HepG2 (cell line): ENCODE measurements around the gene FAM24A. TPM values are rescaled to one million over a fixed set of nuclear protein-coding genes. Genes with fewer than 3 reads are reported as not detected.

ENCODE experiments used
- ATAC-seq: fragments of 200-7000 bp; cut with Tn5 transposase; 3 replicates; pipeline ENCODE4 v1.9.1; 2020; ENCODE audit warnings: mild to moderate bottlenecking, moderate library complexity
- Bru-seq: library from RNA; stranded (reverse); fragments of 400-500 nt; gene quantifications from one replicate; lab custom pipeline; 2021; lab: Mats Ljungman, UMichigan
- BruChase-seq, 2 experiments: library from RNA; stranded (reverse); fragments of 400-500 nt; gene quantifications; one replicate each; lab custom pipeline; 2021; lab: Mats Ljungman, UMichigan
- BruUV-seq: library from RNA; stranded (reverse); fragments of 400-500 nt; replicated peaks from 2 replicates; lab custom pipeline; 2021; lab: Mats Ljungman, UMichigan
- CTCF ChIA-PET: fragments of 300-600 bp; formaldehyde crosslinking; extraction: SDS; loops from one replicate; lab custom pipeline; 2021; ENCODE audit warnings: low total read pairs, inconsistent platforms, low intra/inter-chr PET ratio; lab: Yijun Ruan, JAX
- POLR2A ChIA-PET: fragments of 350-600 bp; sonication (Branson Sonifier 250); formaldehyde crosslinking; loops from one replicate; lab custom pipeline; 2020; ENCODE audit warnings: antibody characterized with exemption, inconsistent platforms; lab: Yijun Ruan, JAX
- DNase-seq: peaks from one replicate; pipeline ENCODE4 v3.0.0-alpha.2; 2015; ENCODE audit warnings: low spot score
- FAIRE-seq: peaks from 3 replicates; lab custom pipeline; 2011; peaks lifted over from hg19 to GRCh38; lab: Jason Lieb, UNC
- H2AFZ ChIP-seq: one replicate; pipeline ENCODE4 v1.6.1; 2011; ENCODE audit warnings: low read length, inconsistent platforms
- H3K27ac ChIP-seq: fragments of 300-600 bp; 3 replicates; pipeline ENCODE4 v1.8.0; 2011; ENCODE audit warnings: mixed run types, mild to moderate bottlenecking, mixed read lengths, low read length, inconsistent platforms; ENCODE audit not compliant: insufficient read depth; ENCODE audit errors: extremely low read length
- H3K27me3 ChIP-seq, 2 experiments: fragments of 200-600 bp in 1 of 2; 2 replicates in 1 of 2; 3 replicates in 1 of 2; pipeline versions ENCODE4 v1.6.0 to v1.8.0; 2011; ENCODE audit warnings: low read length in 2 of 2, mild to moderate bottlenecking in 2 of 2, moderate library complexity in 2 of 2, inconsistent platforms in 1 of 2; ENCODE audit not compliant: insufficient read depth in 2 of 2, control insufficient read depth in 1 of 2
- H3K36me3 ChIP-seq, 2 experiments: fragments of 200-600 bp in 1 of 2; replicated peaks in 1 of 2; 2 replicates in 1 of 2; 3 replicates in 1 of 2; pipeline versions ENCODE4 v1.5.1 to v1.8.0; 2011; ENCODE audit warnings: low read length in 2 of 2, inconsistent platforms in 1 of 2; ENCODE audit not compliant: insufficient read depth in 2 of 2, control insufficient read depth in 1 of 2
- H3K4me1 ChIP-seq: 2 replicates; pipeline ENCODE4 v1.5.1; 2012; ENCODE audit warnings: low read length, inconsistent platforms; ENCODE audit not compliant: insufficient read depth
- H3K4me2 ChIP-seq: 2 replicates; pipeline ENCODE4 v1.6.0; 2011; ENCODE audit warnings: low read depth, low read length, inconsistent platforms
- H3K4me3 ChIP-seq, 3 experiments: fragments of 200-600 bp in 1 of 3; sonication (generic), shearing (Covaris generic) in 1 of 3; replicated peaks in 1 of 3; 2 replicates each; pipeline ENCODE4 v1.5.1; 2011 to 2016; ENCODE audit warnings: low read length in 3 of 3, inconsistent platforms in 2 of 3, low read depth in 2 of 3, mild to moderate bottlenecking in 2 of 3, control low read depth in 1 of 3, mixed read lengths in 1 of 3; ENCODE audit not compliant: insufficient read depth in 1 of 3
- H3K79me2 ChIP-seq: one replicate; pipeline ENCODE4 v1.6.1; 2011; ENCODE audit warnings: low read length, inconsistent platforms; ENCODE audit not compliant: insufficient read depth
- H3K9ac ChIP-seq: 2 replicates; pipeline ENCODE4 v1.6.0; 2011; ENCODE audit warnings: mild to moderate bottlenecking, low read depth, low read length, inconsistent platforms; ENCODE audit not compliant: insufficient read depth
- H3K9me3 ChIP-seq: 2 replicates; pipeline ENCODE4 v1.5.1; 2012; ENCODE audit warnings: mild to moderate bottlenecking, low read length
- H4K20me1 ChIP-seq: 2 replicates; pipeline ENCODE4 v1.6.0; 2011; ENCODE audit warnings: inconsistent platforms, mild to moderate bottlenecking, low read length, moderate library complexity; ENCODE audit not compliant: insufficient read depth
- GPN1 ChIP-seq: sonication (generic); formaldehyde crosslinking; IDR thresholded peaks from 2 replicates; pipeline ENCODE4 v1.5.1; 2020; ENCODE audit warnings: missing genetic modification reagents, borderline replicate concordance
- KAT7 ChIP-seq: IDR thresholded peaks from 2 replicates; pipeline ENCODE4 v1.6.1; 2018; ENCODE audit warnings: borderline replicate concordance, missing compliant biosample characterization
- KLF16 ChIP-seq, 2 experiments: sonication (generic) in 1 of 2; formaldehyde crosslinking in 1 of 2; IDR thresholded peaks; 2 replicates each; pipeline versions ENCODE4 v1.6.1 to v1.8.0; 2016 to 2023; ENCODE audit warnings: missing genetic modification reagents in 2 of 2, missing compliant biosample characterization in 1 of 2
- POGZ ChIP-seq: sonication (generic); formaldehyde crosslinking; IDR thresholded peaks from 2 replicates; pipeline ENCODE4 v1.4.0; 2020; ENCODE audit warnings: mild to moderate bottlenecking, missing genetic modification reagents
- SOX13 ChIP-seq, 3 experiments: fragments of 450-650 bp in 1 of 3; sonication (generic) in 1 of 3; formaldehyde crosslinking in 1 of 3; IDR thresholded peaks in 2 of 3; conservative IDR thresholded peaks in 1 of 3; 2 replicates each; pipeline versions ENCODE4 v1.5.0 to v1.6.1; 2016 to 2020; ENCODE audit warnings: antibody characterized with exemption in 1 of 3, mild to moderate bottlenecking in 1 of 3, missing compliant biosample characterization in 1 of 3, missing genetic modification reagents in 1 of 3, moderate library complexity in 1 of 3
- SRSF1 ChIP-seq: fragments of 200-400 bp; formaldehyde crosslinking; optimal IDR thresholded peaks from 2 replicates; pipeline ENCODE3; 2017; ENCODE audit warnings: mild to moderate bottlenecking, low read depth, low read length, moderate library complexity
- XRCC5 ChIP-seq: fragments of 200-400 bp; formaldehyde crosslinking; optimal IDR thresholded peaks from 2 replicates; pipeline ENCODE3; 2017; ENCODE audit warnings: mild to moderate bottlenecking, low read length
- ZNF224 ChIP-seq: sonication (generic); formaldehyde crosslinking; IDR thresholded peaks from 2 replicates; pipeline ENCODE4 v1.5.0; 2020; ENCODE audit warnings: mild to moderate bottlenecking, missing genetic modification reagents
- ZNF34 ChIP-seq: sonication (generic); formaldehyde crosslinking; IDR thresholded peaks from 2 replicates; pipeline ENCODE4 v1.4.0; 2020; ENCODE audit warnings: mild to moderate bottlenecking, missing genetic modification reagents, borderline replicate concordance
- ZNF460 ChIP-seq: sonication (generic); formaldehyde crosslinking; IDR thresholded peaks from 2 replicates; pipeline ENCODE4 v1.5.1; 2020; ENCODE audit warnings: missing genetic modification reagents, mild to moderate bottlenecking, borderline replicate concordance
- WGBS: methylation state at CpG from one replicate; pipeline ENCODE4 v1.1.6; 2017; ENCODE audit warnings: low lambda C conversion rate; 5-methylcytosine and 5-hydroxymethylcytosine counted together
- in situ Hi-C: cut with HindIII; loops from 2 replicates; pipeline ENCODE4 v1.10.0; 2017; ENCODE audit warnings: low pct_unique_long_range_greater_than_20kb; ENCODE audit not compliant: extremely low pct_ligation_motif_present
- intact Hi-C: fragments of 100-400 bp; cut with micrococcal nuclease; formaldehyde crosslinking; loops from one replicate; pipeline ENCODE4 v1.10.0; 2022; ENCODE audit not compliant: unreplicated experiment
- long read RNA-seq, 2 experiments: library from RNA in 1 of 2; library from polyadenylated mRNA in 1 of 2; stranded (forward) in 1 of 2; unstranded in 1 of 2; transcript quantifications; one replicate each; pipeline ENCODE4 v2.0.0, GENCODE V29; 2019 to 2022
- polyA minus RNA-seq, 3 experiments: library from RNA; depleted of rRNA, polyadenylated mRNA; stranded (reverse); fragments of >200 nt; gene quantifications; 2 replicates each; pipeline ENCODE4 v1.2.3, GENCODE V29; 2011; ENCODE audit warnings: low replicate concordance in 1 of 3
- polyA plus RNA-seq, 8 experiments: library from polyadenylated mRNA; depleted of rRNA in 3 of 8; stranded (reverse) in 7 of 8; unstranded in 1 of 8; fragments of >200 nt; fragmentation: Illumina TruSeq in 4 of 8; extraction: Trizol in 4 of 8; gene quantifications; 2 replicates each; pipeline versions ENCODE4 v1.2.1 to v1.2.3, GENCODE V29; 2011 to 2016; ENCODE audit warnings: low read depth in 4 of 8, missing spikeins in 1 of 8, mixed read lengths in 1 of 8; ENCODE audit not compliant: insufficient read depth in 1 of 8
- total RNA-seq, 5 experiments: library from RNA; depleted of rRNA; stranded (reverse); fragments of >200 nt; fragmentation: Illumina TruSeq; extraction: Trizol; gene quantifications; 2 replicates each; pipeline ENCODE4 v1.2.3, GENCODE V29; 2016; ENCODE audit warnings: low read depth in 1 of 5
- TF ChIP-seq, protein P1 (sequence below): sonication (generic); formaldehyde crosslinking; IDR thresholded peaks from 2 replicates; pipeline ENCODE4 v1.4.0; 2020; ENCODE audit warnings: missing genetic modification reagents, mild to moderate bottlenecking, borderline replicate concordance
- TF ChIP-seq, protein P2 (sequence below): IDR thresholded peaks from 2 replicates; pipeline ENCODE4 v1.6.1; 2016; ENCODE audit warnings: low read depth, control low read depth

Gene FAM24A, protein sequence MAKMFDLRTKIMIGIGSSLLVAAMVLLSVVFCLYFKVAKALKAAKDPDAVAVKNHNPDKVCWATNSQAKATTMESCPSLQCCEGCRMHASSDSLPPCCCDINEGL
- total RNA-seq (2016; rRNA removed; fragmentation: Illumina TruSeq; extraction: Trizol) (not detected in 2 replicates), polyA plus RNA-seq (2011; rRNA removed) (not detected in 2 replicates), polyA minus RNA-seq (2011; rRNA and poly(A)+ RNA removed; ENCODE audit: low replicate concordance) (not detected in 2 replicates), Bru-seq, nascent RNA (not detected), BruChase-seq, experiment 1, labeled RNA remaining after a 6-hour chase (not detected), BruChase-seq, experiment 2, labeled RNA remaining after a 2-hour chase (not detected)
- not detected in 2 replicates for total RNA-seq (2016; cell fraction: cytosol; rRNA removed; fragmentation: Illumina TruSeq; extraction: Trizol; ENCODE audit: low read depth)
- not detected in 2 replicates for total RNA-seq (2016; cell fraction: insoluble cytoplasmic fraction; rRNA removed; fragmentation: Illumina TruSeq; extraction: Trizol)
- not detected in 2 replicates for total RNA-seq (2016; cell fraction: membrane; rRNA removed; fragmentation: Illumina TruSeq; extraction: Trizol)
- not detected in 2 replicates for total RNA-seq (2016; cell fraction: nucleus; rRNA removed; fragmentation: Illumina TruSeq; extraction: Trizol)
- polyA plus RNA-seq (2011; cell fraction: cytosol; rRNA removed): not detected in 2 replicates
- polyA plus RNA-seq (2011; cell fraction: nucleus; rRNA removed): not detected in 2 replicates
- polyA plus RNA-seq (2012): not detected in 2 replicates
- polyA plus RNA-seq (2016; cell fraction: cytosol; fragmentation: Illumina TruSeq; extraction: Trizol; ENCODE audit: low read depth): not detected in 2 replicates
- not detected in 2 replicates for polyA plus RNA-seq (2016; cell fraction: insoluble cytoplasmic fraction; fragmentation: Illumina TruSeq; extraction: Trizol; ENCODE audit: low read depth)
- not detected in 2 replicates for polyA plus RNA-seq (2016; cell fraction: membrane; fragmentation: Illumina TruSeq; extraction: Trizol; ENCODE audit: low read depth)
- polyA plus RNA-seq (2016; cell fraction: nucleus; fragmentation: Illumina TruSeq; extraction: Trizol; ENCODE audit: insufficient read depth, low read depth): not detected in 2 replicates
- polyA minus RNA-seq (2011; cell fraction: cytosol; rRNA and poly(A)+ RNA removed): not detected in 2 replicates
- polyA minus RNA-seq (2011; cell fraction: nucleus; rRNA and poly(A)+ RNA removed): not detected in 2 replicates
- long read RNA-seq, experiment 1: 0 reads
- long read RNA-seq, experiment 2: 0 reads

DNA sequence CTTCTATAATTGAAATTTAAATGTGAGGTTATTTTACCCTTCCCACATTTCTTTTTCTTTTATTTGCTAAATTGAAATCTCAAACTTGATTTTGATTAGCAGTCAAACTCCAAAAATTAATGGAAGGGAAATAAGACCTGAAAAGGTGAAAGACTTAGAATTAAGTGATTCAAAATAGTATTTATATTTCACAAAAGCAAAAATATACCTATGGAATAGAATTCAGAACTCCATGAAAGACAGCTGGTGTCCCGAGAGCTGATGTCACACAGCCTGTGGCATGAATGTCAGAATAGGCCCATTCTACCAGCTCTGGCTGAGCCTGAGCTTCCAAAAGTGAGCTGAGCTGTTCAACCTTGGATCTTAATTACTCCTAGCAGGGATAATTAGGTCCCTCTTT is at the start of gene FAM24A:
TSS of gene FAM24A (plus strand) at position 301 of the 400 bp plus-strand sequence. CDS start 1,025 bp downstream, outside the sequence.
- Histone ChIP-seq H3K9me3 (no peaks in the 10 kb centered on the region), H3K27me3 (0 out of 5 replicates have a peak, but pooled peaks cover 0 to 3% of the 10 kb centered on the region in 2 experiments), H3K79me2 (no peaks in the 10 kb centered on the region), H3K27ac (no peak within 1 kb of the TSS), H3K9ac (no peak within 1 kb of the TSS), H3K4me1 (no peaks in the 10 kb centered on the region), H4K20me1 (no peaks in the 10 kb centered on the region; the same call in 1 of the 2 replicates)
- in situ Hi-C loops: no loop called here
- BruUV-seq: no TSS peak
- no peak for ATAC-seq
- TF ChIP-seq KLF16 (CRISPR knock-in tag; IDR thresholded peaks at IDR 0.05): no peak
- TF ChIP-seq POGZ (CRISPR knock-in tag): no peak
- no peak for TF ChIP-seq GPN1
- TF ChIP-seq KAT7 (CRISPR knock-in tag): no peak
- no peak for TF ChIP-seq SRSF1
- TF ChIP-seq, protein P1, sequence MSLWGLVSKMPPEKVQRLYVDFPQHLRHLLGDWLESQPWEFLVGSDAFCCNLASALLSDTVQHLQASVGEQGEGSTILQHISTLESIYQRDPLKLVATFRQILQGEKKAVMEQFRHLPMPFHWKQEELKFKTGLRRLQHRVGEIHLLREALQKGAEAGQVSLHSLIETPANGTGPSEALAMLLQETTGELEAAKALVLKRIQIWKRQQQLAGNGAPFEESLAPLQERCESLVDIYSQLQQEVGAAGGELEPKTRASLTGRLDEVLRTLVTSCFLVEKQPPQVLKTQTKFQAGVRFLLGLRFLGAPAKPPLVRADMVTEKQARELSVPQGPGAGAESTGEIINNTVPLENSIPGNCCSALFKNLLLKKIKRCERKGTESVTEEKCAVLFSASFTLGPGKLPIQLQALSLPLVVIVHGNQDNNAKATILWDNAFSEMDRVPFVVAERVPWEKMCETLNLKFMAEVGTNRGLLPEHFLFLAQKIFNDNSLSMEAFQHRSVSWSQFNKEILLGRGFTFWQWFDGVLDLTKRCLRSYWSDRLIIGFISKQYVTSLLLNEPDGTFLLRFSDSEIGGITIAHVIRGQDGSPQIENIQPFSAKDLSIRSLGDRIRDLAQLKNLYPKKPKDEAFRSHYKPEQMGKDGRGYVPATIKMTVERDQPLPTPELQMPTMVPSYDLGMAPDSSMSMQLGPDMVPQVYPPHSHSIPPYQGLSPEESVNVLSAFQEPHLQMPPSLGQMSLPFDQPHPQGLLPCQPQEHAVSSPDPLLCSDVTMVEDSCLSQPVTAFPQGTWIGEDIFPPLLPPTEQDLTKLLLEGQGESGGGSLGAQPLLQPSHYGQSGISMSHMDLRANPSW: no peak
- TF ChIP-seq ZNF224 (CRISPR knock-in tag): no peak
- no peak for TF ChIP-seq XRCC5
- no peak for TF ChIP-seq ZNF460 (CRISPR knock-in tag)
- no peak for TF ChIP-seq ZNF34 (CRISPR knock-in tag)
- no peak for TF ChIP-seq SOX13 (IDR thresholded peaks at IDR 0.05)
- TF ChIP-seq SOX13 (CRISPR knock-in tag; conservative IDR thresholded peaks at IDR 0.05 in 1 of 2, IDR thresholded peaks at IDR 0.05 in 1 of 2): no peak
- TF ChIP-seq, protein P2, sequence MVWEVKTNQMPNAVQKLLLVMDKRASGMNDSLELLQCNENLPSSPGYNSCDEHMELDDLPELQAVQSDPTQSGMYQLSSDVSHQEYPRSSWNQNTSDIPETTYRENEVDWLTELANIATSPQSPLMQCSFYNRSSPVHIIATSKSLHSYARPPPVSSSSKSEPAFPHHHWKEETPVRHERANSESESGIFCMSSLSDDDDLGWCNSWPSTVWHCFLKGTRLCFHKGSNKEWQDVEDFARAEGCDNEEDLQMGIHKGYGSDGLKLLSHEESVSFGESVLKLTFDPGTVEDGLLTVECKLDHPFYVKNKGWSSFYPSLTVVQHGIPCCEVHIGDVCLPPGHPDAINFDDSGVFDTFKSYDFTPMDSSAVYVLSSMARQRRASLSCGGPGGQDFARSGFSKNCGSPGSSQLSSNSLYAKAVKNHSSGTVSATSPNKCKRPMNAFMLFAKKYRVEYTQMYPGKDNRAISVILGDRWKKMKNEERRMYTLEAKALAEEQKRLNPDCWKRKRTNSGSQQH (CRISPR knock-in tag): no peak
- TF ChIP-seq, all 625 proteins: peak for 0
- POLR2A ChIA-PET: no interaction called here
- no peaks in the 10 kb centered on the region for H3K36me3 ChIP-seq
- 5% methylated on average over 1 of the region's 1 CpG for WGBS
- H3K4me2 ChIP-seq: no peak within 1 kb of the TSS
- intact Hi-C loops: no loop called here
- no peak within 1 kb of the TSS for H3K4me3 ChIP-seq
- DNase-seq (no peak), FAIRE-seq (no peak)
- CTCF ChIA-PET: no interaction called here
- H2AFZ ChIP-seq: no peak within 1 kb of the TSS
